Left lung (tissue), 10 donors: Measurements from ENCODE around the gene KDM4B. TPM values are rescaled to one million over a fixed set of nuclear protein-coding genes. Genes with fewer than 3 reads are reported as not detected.

Experiments used
- ATAC-seq: fragments of 200-7000 bp; cut with Tn5 transposase; one replicate; pipeline ENCODE4 v1.9.1; 2020; ENCODE audit warnings: moderate library complexity
- DNase-seq, 4 donors: peaks; one replicate each; pipeline ENCODE4 v3.0.0-alpha.2; 2013 to 2020
- H3K27ac ChIP-seq, 2 donors: fragments of 200-600 bp; sonication (generic) in 1 of 2; one replicate each; pipeline versions ENCODE4 v1.5.0 to v1.8.0; 2020 to 2021
- H3K27me3 ChIP-seq, 2 donors: fragments of 200-600 bp; sonication (generic) in 1 of 2; one replicate each; pipeline versions ENCODE4 v1.5.0 to v1.8.0; 2020 to 2021
- H3K36me3 ChIP-seq, 2 donors: fragments of 200-600 bp; sonication (generic) in 1 of 2; one replicate each; pipeline versions ENCODE4 v1.5.0 to v1.8.0; 2020 to 2021
- H3K4me1 ChIP-seq, 2 donors: fragments of 200-600 bp; one replicate each; pipeline ENCODE4 v1.8.0; 2021
- H3K4me3 ChIP-seq, 2 donors: fragments of 200-600 bp; sonication (generic) in 1 of 2; one replicate each; pipeline versions ENCODE4 v1.5.0 to v1.8.0; 2020 to 2021; ENCODE audit warnings: mild to moderate bottlenecking in 1 of 2
- H3K9me3 ChIP-seq, 2 donors: fragments of 200-600 bp; sonication (generic) in 1 of 2; one replicate each; pipeline versions ENCODE4 v1.5.0 to v1.8.0; 2020 to 2021
- intact Hi-C, 2 donors: fragments of 100-400 bp; cut with DNase I; formaldehyde crosslinking; loops; one replicate each; pipeline versions ENCODE4 v1.11.2 to v1.14.2; 2022
- polyA plus RNA-seq, 6 donors: library from polyadenylated mRNA; unstranded; fragments of 120-200 nt; gene quantifications; one replicate each; pipeline ENCODE4 v1.2.1, GENCODE V29; 2013; ENCODE audit not compliant: insufficient read length in 6 of 6
- total RNA-seq, 2 donors: library from RNA; stranded (reverse); fragmentation: NEBNext Ultra II Directional; extraction: Animal tissue kit (Norgen Biotek cat#: 25700); gene quantifications; one replicate each; pipeline ENCODE4 v1.2.1, GENCODE V29; 2021
- TF ChIP-seq, protein P1 (sequence below), 2 donors: fragments of 200-600 bp; sonication (generic) in 1 of 2; IDR thresholded peaks; one replicate each; pipeline versions ENCODE4 v1.5.0 to v1.8.0; 2021; ENCODE audit warnings: antibody characterized with exemption in 2 of 2
- donor health status: DM: no; HTN: yes; CAD: no.
- donor health status: DM: no; HTN: no; CAD: no.

The KDM4B gene
- total and polyA plus RNA-seq, 8 donors, result 24.6 to 42.1 (median 31.1) TPM

DNA sequence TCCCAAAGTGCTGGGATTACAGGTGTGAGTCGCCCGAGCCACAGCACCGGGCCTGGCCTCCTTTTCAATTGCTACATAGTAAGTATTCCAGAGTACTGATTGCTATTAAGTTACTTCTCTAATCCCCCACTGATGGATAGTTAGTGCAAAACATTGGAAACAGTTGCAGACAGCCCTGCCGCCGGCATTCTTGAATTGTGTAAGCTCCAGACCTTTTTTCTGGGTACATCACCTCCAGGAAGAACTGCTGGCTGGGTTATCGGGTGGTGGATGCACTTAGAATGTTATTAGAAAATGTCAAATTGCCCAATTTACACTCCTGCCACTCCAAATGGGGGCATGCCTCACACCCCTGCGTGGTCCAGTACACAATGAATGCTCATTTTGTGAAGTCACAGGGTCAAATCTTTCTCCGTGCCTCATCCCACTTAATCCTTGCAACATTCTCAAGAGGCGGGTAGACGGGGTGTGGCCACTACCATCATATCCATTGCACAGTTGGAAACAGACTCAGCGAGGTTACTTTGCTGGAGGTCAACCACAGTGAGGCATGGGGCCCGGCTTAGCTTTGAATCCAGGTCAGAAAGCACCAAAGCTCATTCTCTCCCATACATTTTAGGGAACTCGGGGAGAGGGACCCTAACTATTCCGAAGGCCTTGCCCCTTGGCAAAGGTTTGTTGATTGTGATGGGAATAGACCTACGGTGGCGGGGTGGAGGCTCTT, 1.0 kb upstream of the KDM4B start:
- Histone ChIP-seq H3K9me3 (no peaks in the 10 kb centered on the region), H3K27me3 (no peaks in the 10 kb centered on the region), H3K36me3 (no peaks in the 10 kb centered on the region), H3K27ac (peak overlapping the region; percentile 61 to 65), H3K4me1 (peaks cover 8 to 38% of the 10 kb centered on the region in 2 donors), H3K4me3 (peak overlapping the region in 1 of 2 donors; percentile 61)
- intact Hi-C loops, result no loop called here
- DNase-seq (no peak), ATAC-seq (no peak)
- TF ChIP-seq, protein P1, sequence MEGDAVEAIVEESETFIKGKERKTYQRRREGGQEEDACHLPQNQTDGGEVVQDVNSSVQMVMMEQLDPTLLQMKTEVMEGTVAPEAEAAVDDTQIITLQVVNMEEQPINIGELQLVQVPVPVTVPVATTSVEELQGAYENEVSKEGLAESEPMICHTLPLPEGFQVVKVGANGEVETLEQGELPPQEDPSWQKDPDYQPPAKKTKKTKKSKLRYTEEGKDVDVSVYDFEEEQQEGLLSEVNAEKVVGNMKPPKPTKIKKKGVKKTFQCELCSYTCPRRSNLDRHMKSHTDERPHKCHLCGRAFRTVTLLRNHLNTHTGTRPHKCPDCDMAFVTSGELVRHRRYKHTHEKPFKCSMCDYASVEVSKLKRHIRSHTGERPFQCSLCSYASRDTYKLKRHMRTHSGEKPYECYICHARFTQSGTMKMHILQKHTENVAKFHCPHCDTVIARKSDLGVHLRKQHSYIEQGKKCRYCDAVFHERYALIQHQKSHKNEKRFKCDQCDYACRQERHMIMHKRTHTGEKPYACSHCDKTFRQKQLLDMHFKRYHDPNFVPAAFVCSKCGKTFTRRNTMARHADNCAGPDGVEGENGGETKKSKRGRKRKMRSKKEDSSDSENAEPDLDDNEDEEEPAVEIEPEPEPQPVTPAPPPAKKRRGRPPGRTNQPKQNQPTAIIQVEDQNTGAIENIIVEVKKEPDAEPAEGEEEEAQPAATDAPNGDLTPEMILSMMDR (IDR thresholded peaks at IDR 0.05), result no peak

DNA sequence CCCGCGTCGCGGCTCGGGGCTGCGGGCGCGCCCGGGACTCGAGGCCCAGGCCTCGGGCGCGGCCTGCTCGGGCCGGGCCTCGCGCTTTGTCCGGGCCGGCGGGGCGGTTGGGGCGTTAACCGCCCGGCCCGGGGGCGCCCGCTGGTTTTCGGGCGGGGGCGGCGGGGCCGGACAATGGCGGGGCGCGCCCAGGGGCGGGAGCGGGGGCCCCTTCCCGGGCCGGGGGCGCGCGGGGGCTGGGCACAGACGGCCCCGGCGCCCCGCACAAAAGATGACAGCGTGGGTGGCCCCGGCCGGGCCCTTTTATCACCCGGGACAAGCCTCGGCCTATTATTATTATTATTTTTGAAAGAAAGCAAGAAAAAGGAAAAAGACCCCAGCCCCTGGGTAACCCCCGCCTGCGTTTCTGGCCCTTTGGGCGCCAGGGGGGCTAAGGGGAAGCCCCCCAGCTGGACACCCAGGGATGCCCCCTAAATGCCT, 419 bp downstream of the KDM4B start:
- Histone ChIP-seq H3K4me1 (peaks cover 10 to 52% of the 10 kb centered on the region in 2 donors), H3K27ac (peak overlapping the region in 1 of 2 donors; percentile 76), H3K4me3 (peak overlapping the region; percentile 55 to 61), H3K9me3 (no peaks in the 10 kb centered on the region), H3K27me3 (no peaks in the 10 kb centered on the region), H3K36me3 (no peaks in the 10 kb centered on the region)
- intact Hi-C loops, result no loop called here
- ATAC-seq (no peak), DNase-seq (no peak)
- TF ChIP-seq, protein P1 (IDR thresholded peaks at IDR 0.05), result no peak

DNA sequence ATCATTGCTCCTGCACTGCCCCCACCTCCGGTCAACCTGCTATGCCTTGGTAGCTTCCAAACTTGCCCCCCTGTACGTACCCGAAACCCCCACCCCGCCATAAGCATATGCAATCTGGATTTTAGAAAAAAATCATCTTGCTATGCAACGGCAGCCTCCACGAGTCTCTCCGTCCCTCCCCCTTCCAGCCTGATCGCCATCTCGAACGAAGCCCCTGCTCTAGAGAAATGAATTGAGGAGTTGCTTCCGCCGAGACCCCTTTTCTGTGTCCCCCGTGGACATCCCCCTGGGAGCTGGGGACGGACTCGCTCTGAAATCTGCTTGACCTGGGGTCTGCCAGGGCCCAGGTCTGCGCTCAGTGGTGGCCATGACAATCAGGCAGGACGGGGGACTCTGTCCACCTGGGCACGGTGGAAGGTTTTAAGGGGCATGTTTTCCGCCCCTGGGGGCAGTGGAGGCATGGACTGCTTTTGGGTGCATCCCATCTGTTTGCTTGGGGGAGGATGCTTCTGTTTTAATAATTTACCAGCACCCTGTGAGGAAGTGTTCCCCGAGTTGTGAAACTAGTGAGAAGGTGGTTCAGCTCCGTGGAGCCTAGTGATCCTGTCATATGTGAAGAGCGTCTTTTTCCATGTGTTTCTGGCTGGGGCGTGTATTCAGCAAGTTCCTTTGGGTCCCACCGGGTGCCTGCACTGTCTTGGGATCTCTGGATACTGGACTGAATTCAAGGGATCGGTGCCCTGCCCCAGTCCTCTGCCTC, 1.0 kb downstream of the KDM4B start:
- Histone ChIP-seq H3K27ac (peak overlapping the region; percentile 37 to 76), H3K4me3 (peak overlapping the region; percentile 55 to 61), H3K9me3 (no peaks in the 10 kb centered on the region), H3K36me3 (no peaks in the 10 kb centered on the region), H3K4me1 (peaks cover 10 to 58% of the 10 kb centered on the region in 2 donors), H3K27me3 (no peaks in the 10 kb centered on the region)
- DNase-seq (peak in 2 of 4 donors; percentile 18 to 59), ATAC-seq (no peak)
- TF ChIP-seq, protein P1 (IDR thresholded peaks at IDR 0.05), result no peak
- intact Hi-C loops, result no loop called here

DNA sequence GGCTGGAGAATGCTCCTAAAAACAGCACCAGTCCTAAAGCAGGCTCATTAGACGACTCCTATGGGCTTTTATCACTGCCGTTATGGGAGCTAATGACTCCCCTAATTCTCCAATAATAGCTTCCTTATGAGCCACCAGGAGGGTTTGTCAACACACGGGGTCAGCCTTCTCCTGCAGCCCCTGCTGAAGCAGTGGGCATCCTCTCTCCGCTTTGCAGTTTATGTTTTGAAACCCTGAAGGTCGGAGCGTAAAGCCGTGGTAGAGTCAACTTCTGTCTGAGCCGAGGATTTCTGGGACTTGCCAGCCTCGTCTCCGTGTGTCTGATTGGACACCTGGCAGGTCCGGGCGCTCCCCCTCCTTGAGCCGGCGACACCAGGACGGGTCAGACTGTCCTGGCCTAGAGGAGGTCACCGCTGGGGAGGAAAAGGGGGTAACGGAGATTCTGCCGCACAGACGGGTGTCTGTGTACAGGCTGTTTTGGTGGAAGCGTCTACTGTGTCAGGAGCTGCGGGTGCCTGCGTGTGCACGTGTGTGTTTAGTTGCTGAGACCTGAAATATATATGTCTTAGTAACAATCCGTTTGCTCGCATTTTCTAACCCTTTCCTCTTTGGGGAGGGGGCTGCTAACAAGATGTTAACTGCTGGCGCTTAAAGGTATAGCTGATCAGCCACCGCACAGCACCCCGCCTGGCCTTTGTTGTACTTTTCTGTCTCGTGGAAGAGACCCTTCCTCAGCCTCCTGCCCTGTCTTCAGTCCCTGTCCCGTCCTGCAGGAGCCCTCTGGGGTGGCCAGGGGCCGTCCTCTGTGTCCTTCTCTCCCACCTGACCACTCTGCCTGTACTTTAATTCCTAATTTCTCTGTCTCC, 1.9 kb downstream of the KDM4B start:
- Histone ChIP-seq H3K27ac (peak overlapping the region; percentile 37 to 76), H3K4me3 (peak overlapping the region; percentile 55 to 61), H3K9me3 (no peaks in the 10 kb centered on the region), H3K4me1 (peaks cover 11 to 67% of the 10 kb centered on the region in 2 donors), H3K36me3 (no peaks in the 10 kb centered on the region), H3K27me3 (no peaks in the 10 kb centered on the region)
- TF ChIP-seq, protein P1 (IDR thresholded peaks at IDR 0.05), result no peak
- peak in 1 of 4 donors; percentile 78 for DNase-seq
- intact Hi-C loops, result no loop called here
- peak; percentile 5 for ATAC-seq
